ENCODE data around the gene ZNG1F. TPM values are rescaled to one million over a fixed set of nuclear protein-coding genes. Genes with fewer than 3 reads are reported as not detected.
"Not testable (repeated sequence)": the region's sequence is repeated elsewhere in the genome, so short reads cannot be mapped to it uniquely, and the experiment has no call there.

Gene ZNG1F
- total and polyA plus RNA-seq, 2 experiments from 2014 or later, result 19.2 to 53.8 TPM

GRCh38 chr9:41141878-41142277, 47.2 kb downstream of the ZNG1F start:
- H3K4me3 ChIP-seq; H3K4me1 ChIP-seq (ENCODE audit: low read depth); DNase-seq (ENCODE audit: low read depth in 1 of 2, low spot score in 1 of 2); H3K36me3 ChIP-seq; H3K27ac ChIP-seq; H3K9me3 ChIP-seq (ENCODE audit: low read depth); H3K27me3 ChIP-seq: not testable (repeated sequence)

- H3K4me3 ChIP-seq, result not testable (repeated sequence)
Observed at GRCh38 chr9:41128581-41128980, 60.5 kb downstream of the ZNG1F start, which contains the start of gene FOXD4L6. FOXD4L6 (minus strand) TSS chr9:41128681; CDS start chr9:41128383, 298 bp downstream.

GRCh38 chr9:41126746-41127446, 62.2 kb downstream of the ZNG1F start:
- not testable (repeated sequence) for H3K9me3 ChIP-seq (ENCODE audit: low read depth); H3K36me3 ChIP-seq; DNase-seq (ENCODE audit: low read depth in 1 of 2, low spot score in 1 of 2); H3K4me1 ChIP-seq (ENCODE audit: low read depth); H3K4me3 ChIP-seq; H3K27ac ChIP-seq
- H3K27me3 ChIP-seq, result peaks cover 17% of the 10 kb centered on the region

More at GRCh38 chr9:41128581-41128980, 60.5 kb downstream of the ZNG1F start, which contains the start of gene FOXD4L6:
- not testable (repeated sequence) for H3K27ac ChIP-seq; H3K4me1 ChIP-seq (ENCODE audit: low read depth); H3K36me3 ChIP-seq; DNase-seq (ENCODE audit: low read depth in 1 of 2, low spot score in 1 of 2); H3K9me3 ChIP-seq (ENCODE audit: low read depth)
- H3K27me3 ChIP-seq, result peaks cover 12% of the 10 kb centered on the region

- not testable (repeated sequence) for H3K36me3 ChIP-seq; H3K27ac ChIP-seq; DNase-seq (ENCODE audit: low read depth in 1 of 2, low spot score in 1 of 2); H3K4me3 ChIP-seq; H3K9me3 ChIP-seq (ENCODE audit: low read depth); H3K4me1 ChIP-seq (ENCODE audit: low read depth)
- peaks cover 17% of the 10 kb centered on the region for H3K27me3 ChIP-seq
Observed at GRCh38 chr9:41125936-41126335, 63.2 kb downstream of the ZNG1F start.

GRCh38 chr9:41125109-41125658, 63.9 kb downstream of the ZNG1F start:
- DNase-seq (ENCODE audit: low read depth in 1 of 2, low spot score in 1 of 2); H3K4me3 ChIP-seq; H3K36me3 ChIP-seq; H3K27ac ChIP-seq; H3K9me3 ChIP-seq (ENCODE audit: low read depth); H3K4me1 ChIP-seq (ENCODE audit: low read depth): not testable (repeated sequence)
- peaks cover 22% of the 10 kb centered on the region for H3K27me3 ChIP-seq

GRCh38 chr9:41124250-41125108, 64.6 kb downstream of the ZNG1F start:
- not testable (repeated sequence) for H3K27ac ChIP-seq; H3K9me3 ChIP-seq (ENCODE audit: low read depth); H3K4me3 ChIP-seq; DNase-seq (ENCODE audit: low read depth in 1 of 2, low spot score in 1 of 2); H3K4me1 ChIP-seq (ENCODE audit: low read depth); H3K36me3 ChIP-seq
- peaks cover 23% of the 10 kb centered on the region for H3K27me3 ChIP-seq

GRCh38 chr9:41123812-41124211, 65.3 kb downstream of the ZNG1F start:
- H3K4me3 ChIP-seq, result not testable (repeated sequence)

GRCh38 chr9:41123396-41123795, 65.7 kb downstream of the ZNG1F start:
- H3K27ac ChIP-seq; H3K36me3 ChIP-seq; H3K9me3 ChIP-seq (ENCODE audit: low read depth); H3K4me3 ChIP-seq; DNase-seq (ENCODE audit: low read depth in 1 of 2, low spot score in 1 of 2); H3K4me1 ChIP-seq (ENCODE audit: low read depth): not testable (repeated sequence)
- H3K27me3 ChIP-seq, result peaks cover 28% of the 10 kb centered on the region

More at GRCh38 chr9:41123812-41124211, 65.3 kb downstream of the ZNG1F start:
- H3K27ac ChIP-seq; H3K36me3 ChIP-seq; DNase-seq (ENCODE audit: low read depth in 1 of 2, low spot score in 1 of 2); H3K4me1 ChIP-seq (ENCODE audit: low read depth); H3K9me3 ChIP-seq (ENCODE audit: low read depth): not testable (repeated sequence)
- peaks cover 28% of the 10 kb centered on the region for H3K27me3 ChIP-seq

- H3K4me3 ChIP-seq; H3K4me1 ChIP-seq (ENCODE audit: low read depth); H3K36me3 ChIP-seq; DNase-seq (ENCODE audit: low read depth in 1 of 2, low spot score in 1 of 2); H3K9me3 ChIP-seq (ENCODE audit: low read depth); H3K27ac ChIP-seq: not testable (repeated sequence)
- peaks cover 26% of the 10 kb centered on the region for H3K27me3 ChIP-seq
Observed at GRCh38 chr9:41120696-41121095, 68.4 kb downstream of the ZNG1F start.

- not testable (repeated sequence) for H3K9me3 ChIP-seq (ENCODE audit: low read depth); H3K4me1 ChIP-seq (ENCODE audit: low read depth); H3K27ac ChIP-seq; DNase-seq (ENCODE audit: low read depth in 1 of 2, low spot score in 1 of 2); H3K36me3 ChIP-seq; H3K4me3 ChIP-seq
- H3K27me3 ChIP-seq, result peaks cover 24% of the 10 kb centered on the region
Observed at GRCh38 chr9:41119719-41120118, 69.4 kb downstream of the ZNG1F start.

GRCh38 chr9:41119311-41119710, 69.8 kb downstream of the ZNG1F start:
- DNase-seq (ENCODE audit: low read depth in 1 of 2, low spot score in 1 of 2); H3K4me3 ChIP-seq; H3K36me3 ChIP-seq; H3K4me1 ChIP-seq (ENCODE audit: low read depth); H3K9me3 ChIP-seq (ENCODE audit: low read depth); H3K27ac ChIP-seq: not testable (repeated sequence)
- peaks cover 23% of the 10 kb centered on the region for H3K27me3 ChIP-seq

GRCh38 chr9:41113348-41113747, 75.8 kb downstream of the ZNG1F start:
- not testable (repeated sequence) for H3K9me3 ChIP-seq (ENCODE audit: low read depth); H3K4me3 ChIP-seq; H3K4me1 ChIP-seq (ENCODE audit: low read depth); H3K27ac ChIP-seq; DNase-seq (ENCODE audit: low read depth in 1 of 2, low spot score in 1 of 2); H3K36me3 ChIP-seq
- peaks cover 22% of the 10 kb centered on the region for H3K27me3 ChIP-seq

- not testable (repeated sequence) for H3K4me3 ChIP-seq; H3K27ac ChIP-seq; H3K9me3 ChIP-seq (ENCODE audit: low read depth); DNase-seq (ENCODE audit: low read depth in 1 of 2, low spot score in 1 of 2); H3K4me1 ChIP-seq (ENCODE audit: low read depth); H3K36me3 ChIP-seq
- H3K27me3 ChIP-seq, result peaks cover 33% of the 10 kb centered on the region
Observed at GRCh38 chr9:41111414-41111813, 77.7 kb downstream of the ZNG1F start.

GRCh38 chr9:41110913-41111312, 78.2 kb downstream of the ZNG1F start:
- H3K9me3 ChIP-seq (ENCODE audit: low read depth); H3K4me1 ChIP-seq (ENCODE audit: low read depth); H3K27ac ChIP-seq; DNase-seq (ENCODE audit: low read depth in 1 of 2, low spot score in 1 of 2); H3K4me3 ChIP-seq; H3K36me3 ChIP-seq: not testable (repeated sequence)
- H3K27me3 ChIP-seq, result peaks cover 35% of the 10 kb centered on the region

Measured in cardiac muscle cell (in vitro differentiated cells and primary cell).